CD14-positive monocyte (primary cell): ENCODE data around the gene ILDR1. TPM values are rescaled to one million over a fixed set of nuclear protein-coding genes. Genes with fewer than 3 reads are reported as not detected.

ENCODE experiments used
- DNase-seq, 3 donors: peaks; one replicate each; pipeline ENCODE4 v3.0.0-alpha.2; 2011 to 2022
- H2AFZ ChIP-seq: 2 replicates; pipeline ENCODE4 v1.6.0; 2012; ENCODE audit warnings: mild to moderate bottlenecking, low read depth, low read length, inconsistent platforms; ENCODE audit not compliant: insufficient read depth, poor library complexity, severe bottlenecking
- H3K27ac ChIP-seq, 2 donors: 1 replicate in 1 of 2; 2 replicates in 1 of 2; pipeline ENCODE4 v1.5.1; 2012 to 2013; ENCODE audit warnings: low read length in 2 of 2, control low read depth in 1 of 2, inconsistent platforms in 1 of 2, low read depth in 1 of 2, mild to moderate bottlenecking in 1 of 2
- H3K27me3 ChIP-seq, 2 donors: one replicate each; pipeline versions ENCODE4 v1.6.0 to v1.6.1; 2011 to 2013; ENCODE audit warnings: low read length in 2 of 2; ENCODE audit not compliant: control insufficient read depth in 2 of 2, insufficient read depth in 2 of 2
- H3K36me3 ChIP-seq, 2 donors: replicated peaks in 1 of 2; 1 replicate in 1 of 2; 2 replicates in 1 of 2; pipeline versions ENCODE4 v1.5.1 to v1.6.1; 2012 to 2013; ENCODE audit warnings: low read length in 2 of 2, control low read depth in 1 of 2, inconsistent platforms in 1 of 2, mild to moderate bottlenecking in 1 of 2; ENCODE audit not compliant: insufficient read depth in 2 of 2, control insufficient read depth in 1 of 2
- H3K4me1 ChIP-seq, 2 donors: 1 replicate in 1 of 2; 2 replicates in 1 of 2; pipeline versions ENCODE4 v1.5.1 to v1.6.1; 2012 to 2013; ENCODE audit warnings: low read length in 2 of 2, control low read depth in 1 of 2, inconsistent platforms in 1 of 2, mild to moderate bottlenecking in 1 of 2, moderate library complexity in 1 of 2; ENCODE audit not compliant: insufficient read depth in 2 of 2, control insufficient read depth in 1 of 2
- H3K4me2 ChIP-seq: replicated peaks from 2 replicates; pipeline ENCODE3; 2012; ENCODE audit warnings: low read length, moderate library complexity, mild to moderate bottlenecking; ENCODE audit not compliant: poor library complexity, severe bottlenecking; ENCODE audit errors: extremely low read depth
- H3K4me3 ChIP-seq, 3 experiments: fragments of 200-600 bp in 1 of 3; sonication (generic) in 1 of 3; replicated peaks in 1 of 3; 1 replicate in 2 of 3; 2 replicates in 1 of 3; pipeline ENCODE4 v1.5.1; 2011 to 2013; ENCODE audit warnings: low read length in 3 of 3, mild to moderate bottlenecking in 3 of 3, control low read depth in 2 of 3, low read depth in 2 of 3, inconsistent platforms in 1 of 3, moderate library complexity in 1 of 3
- H3K79me2 ChIP-seq: 2 replicates; pipeline ENCODE4 v1.6.0; 2012; ENCODE audit warnings: mild to moderate bottlenecking, control low read depth, inconsistent platforms, low read length, moderate library complexity; ENCODE audit not compliant: insufficient read depth
- H3K9ac ChIP-seq: 2 replicates; pipeline ENCODE4 v1.6.0; 2017; ENCODE audit warnings: low read length, mild to moderate bottlenecking; ENCODE audit not compliant: insufficient read depth, poor library complexity, severe bottlenecking
- H3K9me3 ChIP-seq, 2 donors: replicated peaks in 1 of 2; 1 replicate in 1 of 2; 2 replicates in 1 of 2; pipeline versions ENCODE4 v1.5.1 to v1.6.1; 2012 to 2013; ENCODE audit warnings: low read length in 2 of 2, control low read depth in 1 of 2; ENCODE audit not compliant: control insufficient read depth in 1 of 2, insufficient read depth in 1 of 2
- H4K20me1 ChIP-seq: 2 replicates; pipeline ENCODE4 v1.6.0; 2012; ENCODE audit warnings: mild to moderate bottlenecking, low read length, control low read depth, moderate library complexity; ENCODE audit not compliant: insufficient read depth
- H3K27ac Mint-ChIP-seq, 7 donors: one replicate each; pipeline ENCODE4 v1.8.0; 2020; ENCODE audit warnings: mild to moderate bottlenecking in 7 of 7, mixed read lengths in 7 of 7, moderate library complexity in 6 of 7, inconsistent platforms in 2 of 7
- H3K27me3 Mint-ChIP-seq, 3 donors: one replicate each; pipeline ENCODE4 v1.8.0; 2021 to 2022; ENCODE audit warnings: low read depth in 3 of 3, mild to moderate bottlenecking in 3 of 3, mixed read lengths in 3 of 3, moderate library complexity in 3 of 3, inconsistent platforms in 1 of 3
- H3K36me3 Mint-ChIP-seq, 2 donors: one replicate each; pipeline ENCODE4 v1.8.0; 2020; ENCODE audit warnings: mixed read lengths in 2 of 2, inconsistent platforms in 1 of 2, mild to moderate bottlenecking in 1 of 2
- H3K4me1 Mint-ChIP-seq: one replicate; pipeline ENCODE4 v1.8.0; 2020; ENCODE audit warnings: mild to moderate bottlenecking, mixed read lengths
- H3K4me3 Mint-ChIP-seq, 2 donors: one replicate each; pipeline ENCODE4 v1.8.0; 2020; ENCODE audit warnings: mild to moderate bottlenecking in 2 of 2, mixed read lengths in 2 of 2, moderate library complexity in 1 of 2
- H3K9me3 Mint-ChIP-seq, 7 donors: one replicate each; pipeline ENCODE4 v1.8.0; 2020 to 2022; ENCODE audit warnings: mixed read lengths in 7 of 7, mild to moderate bottlenecking in 6 of 7, moderate library complexity in 6 of 7, inconsistent platforms in 2 of 7
- CTCF ChIP-seq: fragments of 200-600 bp; IDR thresholded peaks from one replicate; pipeline ENCODE4 v1.8.0; 2022; ENCODE audit warnings: antibody characterized with exemption, mild to moderate bottlenecking
- WGBS: methylation state at CpG from one replicate; pipeline ENCODE4 v1.1.5; 2013; ENCODE audit warnings: missing lambda C conversion rate; ENCODE audit not compliant: insufficient coverage; 5-methylcytosine and 5-hydroxymethylcytosine counted together
- intact Hi-C, 2 donors: fragments of 100-400 bp; cut with micrococcal nuclease; formaldehyde crosslinking; loops; one replicate each; pipeline versions ENCODE4 v1.15.0 to v1.15.1; 2023
- polyA plus RNA-seq, 3 donors: library from polyadenylated mRNA; depleted of rRNA in 1 of 3; unstranded in 2 of 3; stranded (reverse) in 1 of 3; fragments of 300-500 nt in 2 of 3; fragments of >200 nt in 1 of 3; fragmentation: Illumina TruSeq in 2 of 3; gene quantifications; 1 replicate in 2 of 3; 2 replicates in 1 of 3; pipeline ENCODE4 v1.2.3, GENCODE V29; 2012 to 2021

The ILDR1 gene
- polyA plus RNA-seq, 3 donors: 0.12 to 0.28 (median 0.20) TPM

- intact Hi-C loops: no loop called here
- Histone ChIP-seq H3K9ac (no peak overlapping the region), H3K4me3 (no peak overlapping the region), H3K9me3 (no peaks in the 10 kb centered on the region), H4K20me1 (no peaks in the 10 kb centered on the region), H3K36me3 (peaks cover 0 to 9% of the 10 kb centered on the region in 2 donors), H3K79me2 (no peaks in the 10 kb centered on the region), H3K4me1 (peaks cover 11 to 15% of the 10 kb centered on the region in 2 donors), H3K27ac (no peak overlapping the region), H3K4me2 (no peak overlapping the region), H2AFZ (no peak overlapping the region), H3K27me3 (no peaks in the 10 kb centered on the region)
- Mint-ChIP-seq H3K36me3 (peaks cover 11 to 13% of the 10 kb centered on the region in 2 donors), H3K27ac (no peak overlapping the region), H3K9me3 (peaks cover 7 to 17% (median 10%) of the 10 kb centered on the region in 7 donors), H3K4me3 (no peak overlapping the region), H3K4me1 (peaks cover 18% of the 10 kb centered on the region), H3K27me3 (no peaks in the 10 kb centered on the region)
- TF ChIP-seq CTCF: peak; percentile 37
- DNase-seq: peak in 2 of 3 donors; percentile 21 to 30
- no CpG with 5 or more reads among the region's 1 CpG for WGBS
Measured at GRCh38 chr3:121975702-121976302, 46.2 kb downstream of the ILDR1 start.

GRCh38 chr3:121974601-121975111 is 47.4 kb downstream of the ILDR1 start:
- Histone ChIP-seq H3K27ac (no peak overlapping the region), H3K36me3 (peaks cover 0 to 9% of the 10 kb centered on the region in 2 donors), H3K9ac (no peak overlapping the region), H3K27me3 (no peaks in the 10 kb centered on the region), H3K9me3 (no peaks in the 10 kb centered on the region), H3K4me2 (no peak overlapping the region), H3K4me1 (peaks cover 5% of the 10 kb centered on the region in 2 donors), H2AFZ (no peak overlapping the region), H3K4me3 (no peak overlapping the region), H3K79me2 (no peaks in the 10 kb centered on the region), H4K20me1 (no peaks in the 10 kb centered on the region)
- intact Hi-C loops: loop anchor here in 1 of 2 donors (5.0 kb wide), 1 partner anchor 323 kb away; no protein-coding TSS in a partner anchor
- Mint-ChIP-seq H3K9me3 (peaks cover 7 to 19% (median 10%) of the 10 kb centered on the region in 7 donors), H3K4me1 (peaks cover 8% of the 10 kb centered on the region), H3K4me3 (no peak overlapping the region), H3K27me3 (no peaks in the 10 kb centered on the region), H3K36me3 (peaks cover 11 to 13% of the 10 kb centered on the region in 2 donors), H3K27ac (no peak overlapping the region)
- no CpG with 5 or more reads among the region's 2 CpGs for WGBS
- no peak for DNase-seq
- TF ChIP-seq CTCF: no peak
